ENCODE data around the gene MRPL37. TPM values are rescaled to one million over a fixed set of nuclear protein-coding genes. Genes with fewer than 3 reads are reported as not detected.

Gene MRPL37
- total and polyA plus RNA-seq, 2 of the 8 experiments (the other 6 are each of a cell fraction or from before 2014, with no cell fraction given): 45.5 to 126 TPM

DNA sequence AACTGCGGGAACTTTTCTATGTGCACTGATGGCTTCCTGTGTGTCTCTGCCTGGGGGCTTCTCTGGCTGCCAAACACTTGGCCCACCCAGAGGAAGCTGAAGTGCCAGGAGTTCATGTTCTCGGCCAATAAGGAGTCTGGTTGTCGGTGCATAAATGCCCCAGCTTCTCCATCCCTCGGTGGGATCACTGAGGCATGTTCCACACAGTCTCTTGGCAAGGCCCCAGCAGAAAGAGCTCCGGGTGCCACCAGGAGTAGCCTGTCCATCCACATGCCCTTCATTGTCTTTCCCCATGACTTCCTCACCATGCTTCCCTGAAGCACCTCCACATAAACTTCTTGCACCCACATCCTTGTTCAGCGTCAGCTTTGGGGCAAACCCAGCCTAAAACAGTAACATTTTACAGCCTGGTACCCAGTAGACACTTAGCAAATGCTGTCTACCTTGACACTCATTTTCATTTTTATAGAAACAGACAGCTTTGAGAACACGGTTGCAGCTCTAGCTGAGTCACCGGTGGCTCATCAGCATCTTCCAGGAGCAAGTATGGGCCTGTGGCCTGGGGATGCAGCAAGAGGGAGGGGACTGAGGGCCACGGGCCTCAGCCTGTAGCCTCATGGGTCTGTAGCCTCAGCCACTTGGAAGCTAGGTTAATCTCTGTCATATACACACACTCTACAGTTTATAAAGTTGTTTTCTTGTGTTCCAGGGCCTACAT is 32.4 kb upstream of the MRPL37 start:
- Histone ChIP-seq H2AFZ (ENCODE audit: low read length) (no peak overlapping the region), H3K23me2 (ENCODE audit: low read depth, low read length) (no peaks in the 10 kb centered on the region), H3K36me3 (ENCODE audit: control insufficient read depth in 2 of 4, insufficient read depth in 4 of 4, low read length in 3 of 4) (no peaks in the 10 kb centered on the region), H2BK120ac (replicated peaks; ENCODE audit: low read depth, low read length) (no peak overlapping the region), H4K20me1 (replicated peaks in 1 of 2; ENCODE audit: control insufficient read depth in 1 of 2, insufficient read depth in 2 of 2, low read length in 2 of 2) (no peaks in the 10 kb centered on the region), H3K79me1 (ENCODE audit: low read depth, low read length) (no peaks in the 10 kb centered on the region), H3K4me2 (ENCODE audit: insufficient read depth in 1 of 2, low read depth in 2 of 2, low read length in 2 of 2) (no peak overlapping the region), H3K56ac (replicated peaks; ENCODE audit: insufficient read length, low read depth, low read length) (no peak overlapping the region), H3K27ac (ENCODE audit: low read depth, low read length) (no peak overlapping the region), H2BK12ac (ENCODE audit: low read depth, low read length) (no peak overlapping the region), H4K91ac (replicated peaks; ENCODE audit: insufficient read length, low read length) (no peak overlapping the region), H3K9me3 (ENCODE audit: insufficient read depth in 2 of 2, low read depth in 1 of 2, low read length in 1 of 2) (no peaks in the 10 kb centered on the region), H3K27me3 (replicated peaks in 1 of 4; ENCODE audit: control insufficient read depth in 3 of 4, extremely low read depth in 1 of 4, insufficient read depth in 3 of 4, low read length in 3 of 4) (no peaks in the 10 kb centered on the region), H2BK5ac (ENCODE audit: low read depth, low read length) (no peak overlapping the region), H4K5ac (ENCODE audit: insufficient read length, low read depth, low read length) (no peak overlapping the region), H2BK20ac (ENCODE audit: low read length) (no peak overlapping the region), H3K4ac (replicated peaks; ENCODE audit: insufficient read length, low read depth, low read length) (no peak overlapping the region), H3K18ac (ENCODE audit: extremely low read depth, low read length) (no peak overlapping the region), H3K4me3 (ENCODE audit: extremely low read depth in 1 of 4, insufficient read depth in 2 of 4, low read depth in 3 of 4, low read length in 4 of 4) (no peak overlapping the region), H3K14ac (ENCODE audit: insufficient read length) (no peak overlapping the region), H4K8ac (ENCODE audit: extremely low read depth, insufficient read depth, low read length) (no peak overlapping the region), H2BK15ac (ENCODE audit: low read length) (no peak overlapping the region), H2AK5ac (ENCODE audit: low read depth, low read length) (no peak overlapping the region), H3K9ac (replicated peaks in 1 of 4; ENCODE audit: extremely low read depth in 1 of 4, low read depth in 3 of 4, low read length in 3 of 4) (no peak overlapping the region), H3K23ac (ENCODE audit: insufficient read length) (no peak overlapping the region), H3K4me1 (replicated peaks in 1 of 4; ENCODE audit: control insufficient read depth in 3 of 4, insufficient read depth in 4 of 4, low read length in 3 of 4) (peaks cover 0 to 7% (median 0%) of the 10 kb centered on the region in 4 experiments; a peak in 1 of 7 replicates), H3K79me2 (ENCODE audit: control insufficient read depth in 1 of 2, insufficient read depth in 2 of 2, low read length in 2 of 2) (no peaks in the 10 kb centered on the region)
- WGBS, 2 experiments (ENCODE audit: extremely low coverage in 1 of 2, insufficient coverage in 1 of 2, insufficient read length in 1 of 2, insufficient replicate concordance in 2 of 2, low coverage in 1 of 2, low lambda C conversion rate in 2 of 2, missing lambda C conversion rate in 1 of 2): 85% methylated on average over 9 of the region's 9 CpGs; no CpG with 5 or more reads in 1 of the 2 experiments
- FAIRE-seq: no peak
- DNase-seq (ENCODE audit: low read depth in 1 of 2, low spot score in 2 of 2): no peak
- ChIA-PET POLR2A (ENCODE audit: partially characterized antibody) (interaction anchor here (1.5 kb wide), 1 partner anchor 31 kb away, joined by 3 read pairs; no protein-coding TSS in a partner anchor), CTCF (ENCODE audit: partially characterized antibody) (interaction anchor here (0.6 to 3.6 kb wide), 5 partner anchors 9 to 50 kb away, joined by 3 to 20 read pairs (median 6); no protein-coding TSS in a partner anchor)
- TF ChIP-seq SRF (IDR thresholded peaks at IDR 0.05; ENCODE audit: low read depth, low read length) (no peak), BACH1 (IDR thresholded peaks at IDR 0.05; ENCODE audit: low read length) (no peak), BRCA1 (IDR thresholded peaks at IDR 0.05; ENCODE audit: low read depth, low read length) (no peak), TEAD4 (IDR thresholded peaks at IDR 0.05; ENCODE audit: low read depth, low read length) (no peak), EP300 (IDR thresholded peaks at IDR 0.05; ENCODE audit: borderline replicate concordance in 1 of 2, low read depth in 2 of 2, low read length in 2 of 2) (no peak), JUND (IDR thresholded peaks at IDR 0.05; ENCODE audit: low read length) (no peak), SP4 (IDR thresholded peaks at IDR 0.05; ENCODE audit: low read length) (no peak), RAD21 (IDR thresholded peaks at IDR 0.05 in 1 of 2, conservative IDR thresholded peaks at IDR 0.05 in 1 of 2; ENCODE audit: low read depth in 2 of 2, low read length in 2 of 2) (no peak), EZH2 (IDR thresholded peaks at IDR 0.05; ENCODE audit: low read depth, low read length, severe bottlenecking) (no peak), HDAC6 (IDR thresholded peaks at IDR 0.05; ENCODE audit: low read depth, low read length) (no peak), RXRA (IDR thresholded peaks at IDR 0.05; ENCODE audit: insufficient read depth, low read depth, low read length) (no peak), POU5F1 (IDR thresholded peaks at IDR 0.05; ENCODE audit: low read depth, low read length) (no peak)
- TF ChIP-seq, protein P1, sequence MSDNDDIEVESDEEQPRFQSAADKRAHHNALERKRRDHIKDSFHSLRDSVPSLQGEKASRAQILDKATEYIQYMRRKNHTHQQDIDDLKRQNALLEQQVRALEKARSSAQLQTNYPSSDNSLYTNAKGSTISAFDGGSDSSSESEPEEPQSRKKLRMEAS (IDR thresholded peaks at IDR 0.05): no peak

Measured in H1 (cell line).